ENCODE results near the gene CCDC63.
A peak's percentile ranks its signal among the peaks of the same experiment; 100 is the strongest.

The CCDC63 gene

GRCh38 chr12:110921262-110921661, 74.5 kb downstream of the CCDC63 start:
- FAIRE-seq = no peak
- DNase-seq (ENCODE audit: low spot score) = peak; percentile 10

DNA sequence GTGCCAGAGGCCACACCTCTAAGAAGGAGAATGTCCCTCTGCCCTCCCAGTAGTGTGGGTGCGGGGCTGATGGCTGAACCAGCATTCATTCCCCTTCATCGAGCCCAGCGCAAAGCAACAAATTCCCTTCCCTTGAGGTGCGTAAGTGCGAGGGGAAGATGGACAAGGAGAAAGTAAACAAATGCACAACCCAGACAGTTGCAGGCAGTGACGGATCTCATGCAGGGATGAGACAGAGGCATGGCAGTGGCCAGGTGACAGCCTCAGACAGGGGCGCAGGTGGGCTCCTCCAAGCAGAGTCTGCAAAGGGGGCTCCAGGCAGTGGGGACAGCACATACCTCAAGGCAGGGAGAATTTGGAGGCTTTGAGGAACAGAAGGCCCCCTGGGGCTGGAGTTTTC, 75.9 kb downstream of the CCDC63 start:
- DNase-seq (ENCODE audit: low spot score) (no peak), FAIRE-seq (no peak)

GRCh38 chr12:110923192-110923591, 76.4 kb downstream of the CCDC63 start:
- FAIRE-seq (no peak), DNase-seq (ENCODE audit: low spot score) (no peak)

GRCh38 chr12:110923692-110924334, 77.0 kb downstream of the CCDC63 start:
- no peak for FAIRE-seq

DNA sequence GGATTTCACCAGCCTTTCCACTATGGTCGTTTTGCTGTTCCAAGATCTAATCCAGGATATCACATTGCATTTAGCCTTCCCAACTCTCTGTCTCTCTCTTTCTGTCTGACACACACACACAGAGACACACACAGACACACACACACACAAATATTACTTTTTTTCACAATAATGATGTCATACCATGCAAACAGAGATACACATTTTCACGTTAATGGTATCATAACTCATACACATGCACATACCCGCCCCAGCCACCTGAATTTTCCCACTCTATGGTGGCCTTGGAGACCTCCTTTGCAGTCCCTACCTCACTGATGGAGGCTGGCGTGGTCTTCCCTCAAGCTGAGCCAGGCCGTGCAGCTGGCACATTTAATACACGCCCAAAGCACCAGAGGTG, 80.8 kb downstream of the CCDC63 start:
- no peak for FAIRE-seq

More at GRCh38 chr12:110923692-110924334, 77.0 kb downstream of the CCDC63 start:
- DNase-seq (ENCODE audit: low spot score) = no peak

DNA sequence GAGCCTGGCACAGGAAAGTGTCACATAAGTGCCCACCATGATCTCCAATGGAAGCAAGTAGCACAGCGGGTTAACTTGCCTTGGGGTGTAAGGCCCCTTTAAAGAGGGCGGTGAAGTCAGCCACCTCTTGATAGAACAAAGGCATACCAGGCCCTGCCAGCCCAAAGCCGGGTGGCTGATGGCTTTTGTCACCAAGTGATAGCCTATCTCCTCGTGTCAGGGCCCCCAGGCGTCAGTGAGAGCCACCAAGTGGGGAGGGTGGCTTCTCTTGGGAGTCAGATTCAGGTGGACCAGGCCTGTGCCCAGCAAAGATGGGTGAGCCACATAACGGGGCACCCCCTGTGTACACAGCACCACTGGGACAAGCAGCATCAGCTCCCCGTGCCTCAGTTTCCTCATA, 81.9 kb downstream of the CCDC63 start:
- no peak for DNase-seq (ENCODE audit: low spot score)

More for the DNA sequence above, 80.8 kb downstream of the CCDC63 start:
- DNase-seq (ENCODE audit: low spot score) = no peak

DNA sequence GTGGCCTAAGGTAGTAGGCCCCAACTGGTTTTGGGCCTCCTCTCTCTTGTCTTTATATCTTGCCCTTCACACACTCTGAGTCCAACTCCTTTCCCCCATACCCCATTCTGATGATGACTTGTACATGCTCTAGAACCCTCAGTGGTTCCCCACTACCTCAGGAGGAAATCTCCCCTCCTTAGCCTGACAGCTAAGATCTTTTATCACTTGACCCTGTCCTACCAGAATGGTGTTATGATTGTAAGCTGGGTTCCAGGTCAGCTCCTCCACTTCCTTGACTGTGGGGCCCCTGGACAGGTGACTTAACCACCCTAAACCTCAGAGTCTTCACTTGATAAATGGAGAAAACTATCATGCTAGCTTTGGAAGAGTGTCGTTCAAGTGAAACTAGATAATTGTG, 83.0 kb downstream of the CCDC63 start:
- FAIRE-seq (no peak), DNase-seq (ENCODE audit: low spot score) (no peak)

More for the DNA sequence above, 81.9 kb downstream of the CCDC63 start:
- FAIRE-seq = no peak

DNA sequence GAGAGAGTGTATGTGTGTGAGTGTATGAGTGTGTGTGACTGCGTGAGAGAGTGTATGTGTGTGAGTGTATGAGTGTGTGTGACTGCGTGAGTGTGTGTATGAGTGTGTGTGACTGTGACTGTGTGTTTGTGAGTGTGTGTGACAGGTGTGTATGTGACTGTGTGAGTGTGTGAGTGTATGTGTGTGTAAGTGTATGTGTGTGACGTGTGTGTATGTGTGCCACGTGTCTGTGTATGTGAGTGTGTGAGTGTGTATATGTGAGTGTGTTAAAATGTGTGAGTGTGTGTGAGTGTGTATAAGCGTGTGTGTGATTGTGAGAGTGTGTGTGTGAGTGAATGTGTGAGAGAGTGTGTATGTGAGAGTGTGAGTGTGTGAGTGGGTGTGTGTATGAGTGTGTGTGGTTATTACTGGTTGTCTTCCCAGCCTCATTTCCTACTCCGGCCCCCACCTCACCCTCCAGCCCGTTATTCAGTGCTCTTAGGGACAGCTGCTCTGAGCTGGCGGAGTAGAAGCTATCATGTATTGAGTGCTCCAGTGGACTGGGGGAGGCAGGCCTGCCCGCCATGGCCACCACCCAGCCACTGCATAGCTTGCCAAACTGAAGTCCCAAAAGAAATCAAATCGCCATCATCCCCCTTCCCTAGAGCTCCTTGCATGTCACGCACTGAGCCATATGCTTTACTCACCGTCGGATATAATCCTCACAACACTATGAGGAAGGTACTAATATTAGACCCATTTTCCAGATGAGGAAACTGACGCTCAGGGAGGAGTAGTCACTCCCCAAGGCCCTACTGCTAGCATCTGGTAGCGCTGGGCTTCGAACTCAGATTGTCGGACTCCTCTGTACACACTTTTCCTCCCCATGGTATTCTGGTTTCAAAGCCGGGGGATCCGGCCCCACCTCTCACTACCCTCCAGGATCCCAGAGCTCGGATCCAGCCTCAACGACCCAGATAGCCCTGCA, 83.8 kb downstream of the CCDC63 start:
- DNase-seq (ENCODE audit: low spot score) (no peak), FAIRE-seq (no peak)

DNA sequence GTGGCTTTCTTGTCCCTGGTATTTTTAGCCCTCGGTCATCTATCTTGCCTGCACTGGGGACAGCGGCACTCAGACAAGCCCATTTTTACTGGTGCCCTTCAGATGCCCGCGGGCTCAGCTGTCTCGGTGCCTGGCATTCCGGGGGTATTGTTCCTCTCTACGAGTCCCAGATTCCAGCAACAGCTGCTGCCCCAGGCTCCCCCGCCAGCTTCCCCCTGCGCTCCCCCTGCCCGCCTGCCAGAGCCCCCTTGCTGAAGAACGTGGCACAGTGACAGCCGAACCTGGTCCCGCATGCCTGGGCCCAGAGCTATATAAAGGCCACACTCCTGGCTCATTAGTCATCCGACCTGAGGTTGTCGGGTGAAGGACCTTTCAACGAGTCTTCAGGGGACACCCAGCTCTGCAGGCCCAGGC, 84.5 kb downstream of the CCDC63 start:
- FAIRE-seq (no peak), DNase-seq (ENCODE audit: low spot score) (no peak)

DNA sequence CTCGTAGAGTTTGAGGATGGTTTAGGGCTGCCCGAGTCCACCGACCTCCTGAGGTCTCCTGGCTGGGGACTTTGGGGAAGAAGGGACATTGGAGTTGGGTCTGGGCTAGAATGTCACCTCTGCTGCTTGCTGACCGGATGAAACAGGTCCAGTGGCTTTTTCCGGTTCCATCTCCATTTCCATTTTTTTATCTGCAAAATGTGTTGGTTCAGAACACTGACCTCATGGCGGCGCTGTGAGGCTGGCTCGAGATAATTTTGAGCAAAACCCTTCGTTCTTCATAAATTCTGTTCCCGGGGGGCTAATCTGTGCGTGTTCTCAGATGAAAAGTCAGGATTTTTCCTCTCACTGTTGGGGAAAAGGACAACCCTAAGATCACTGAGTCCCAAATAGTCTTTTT, 85.3 kb downstream of the CCDC63 start:
- FAIRE-seq (no peak), DNase-seq (ENCODE audit: low spot score) (no peak)

GRCh38 chr12:110933326-110933974, 86.7 kb downstream of the CCDC63 start:
- DNase-seq (ENCODE audit: low spot score) (no peak), FAIRE-seq (no peak)

DNA sequence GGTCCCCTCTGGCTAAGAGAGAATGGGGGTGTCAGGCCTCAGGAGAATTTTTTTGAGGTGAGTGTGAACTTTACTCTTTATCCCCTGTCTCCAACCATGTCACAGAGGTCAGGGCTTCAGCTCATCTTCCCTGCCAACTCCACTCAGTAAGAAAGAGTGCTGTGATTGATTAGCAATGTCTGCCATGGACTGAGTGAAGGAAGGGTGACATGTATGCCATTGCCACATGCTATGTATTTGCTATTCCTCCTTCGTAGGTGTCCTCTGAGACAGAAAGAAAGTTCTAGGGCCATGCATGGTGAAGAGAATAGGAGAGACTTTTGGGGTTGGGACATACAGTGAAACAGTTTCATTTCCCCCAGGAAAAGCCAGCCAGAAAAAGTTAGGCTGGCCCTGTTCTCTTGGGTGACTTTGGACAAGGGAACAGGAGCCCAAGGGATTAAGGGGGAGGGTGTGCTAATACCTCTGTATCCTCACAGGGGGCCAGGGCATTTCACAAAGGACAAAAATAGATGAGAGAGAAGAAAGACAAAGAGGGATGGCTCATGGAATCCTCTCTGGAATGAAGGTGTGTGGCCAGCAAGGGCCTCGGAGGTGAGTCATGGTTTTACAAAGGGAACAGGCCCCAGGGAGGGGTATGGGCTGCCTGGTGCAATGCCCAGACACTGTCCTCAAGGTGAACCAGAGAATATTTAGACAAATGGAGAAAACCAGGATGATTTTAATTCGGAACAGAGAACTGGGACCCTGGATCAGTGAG, 87.5 kb downstream of the CCDC63 start:
- FAIRE-seq (no peak), DNase-seq (ENCODE audit: low spot score) (no peak)

- no peak for DNase-seq (ENCODE audit: low spot score)
- no peak for FAIRE-seq
These were observed 88.8 kb downstream of the CCDC63 start for GRCh38 chr12:110935588-110935987.

DNA sequence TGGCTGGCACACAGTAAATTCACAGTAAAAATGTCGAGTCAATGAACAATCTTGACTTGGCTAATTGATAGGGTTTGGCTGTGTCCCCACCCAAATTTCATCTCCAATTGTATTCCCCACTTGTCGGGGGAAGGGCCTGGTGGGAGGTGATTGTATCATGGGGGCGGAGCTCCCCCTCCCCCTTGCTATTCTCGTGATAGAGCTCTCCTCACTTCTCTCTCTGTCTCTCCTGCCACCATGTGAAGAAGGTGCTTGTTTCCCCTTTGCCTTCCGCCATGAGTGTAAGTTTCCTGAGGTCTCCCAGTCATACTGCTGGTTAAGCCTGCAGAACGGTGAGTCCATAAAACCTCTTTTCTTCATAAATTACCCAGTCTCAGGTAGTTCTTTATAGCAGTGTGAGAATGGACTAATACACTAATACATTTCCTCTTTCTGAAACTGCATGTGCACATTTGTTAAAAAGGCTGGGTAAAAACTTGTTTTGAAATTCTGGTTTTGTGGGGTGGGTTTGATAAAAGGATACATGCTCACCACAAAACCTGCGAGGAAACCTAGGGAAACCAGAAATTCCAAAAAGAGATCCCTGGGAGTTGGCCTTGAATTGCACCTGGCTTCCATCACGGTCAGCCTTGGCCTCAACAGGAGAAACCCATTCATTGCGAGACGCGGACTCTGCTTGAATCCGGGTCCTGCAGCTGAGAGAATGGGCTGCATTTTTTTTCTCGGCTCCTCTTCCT, 89.7 kb downstream of the CCDC63 start:
- FAIRE-seq = no peak
- no peak for DNase-seq (ENCODE audit: low spot score)

- no peak for FAIRE-seq
- DNase-seq (ENCODE audit: low spot score) = peak; percentile 23
These were observed 90.4 kb downstream of the CCDC63 start for GRCh38 chr12:110937104-110937641.

DNA sequence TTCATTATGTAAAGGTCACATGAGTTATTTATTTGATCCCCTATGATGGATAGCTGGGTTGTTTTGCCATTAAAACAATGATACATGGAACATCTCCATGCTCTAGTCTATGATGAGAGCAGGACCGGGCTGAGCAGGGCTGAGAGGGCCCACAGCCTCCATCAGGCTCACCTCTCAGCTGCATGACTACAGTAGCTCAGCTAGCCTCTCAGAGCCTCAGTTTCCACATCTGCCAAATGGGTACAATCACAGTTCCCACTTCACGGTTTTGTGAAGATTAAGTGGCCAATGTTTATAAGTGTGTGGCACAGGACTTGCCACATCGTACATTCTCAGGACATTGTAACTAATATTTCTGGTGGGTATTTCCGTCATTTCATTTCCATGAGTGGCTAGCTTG, 93.5 kb downstream of the CCDC63 start:
- no peak for DNase-seq (ENCODE audit: low spot score)
- no peak for FAIRE-seq

- no peak for DNase-seq (ENCODE audit: low spot score)
- FAIRE-seq = no peak
These were observed 94.1 kb downstream of the CCDC63 start for GRCh38 chr12:110940933-110941332.

DNA sequence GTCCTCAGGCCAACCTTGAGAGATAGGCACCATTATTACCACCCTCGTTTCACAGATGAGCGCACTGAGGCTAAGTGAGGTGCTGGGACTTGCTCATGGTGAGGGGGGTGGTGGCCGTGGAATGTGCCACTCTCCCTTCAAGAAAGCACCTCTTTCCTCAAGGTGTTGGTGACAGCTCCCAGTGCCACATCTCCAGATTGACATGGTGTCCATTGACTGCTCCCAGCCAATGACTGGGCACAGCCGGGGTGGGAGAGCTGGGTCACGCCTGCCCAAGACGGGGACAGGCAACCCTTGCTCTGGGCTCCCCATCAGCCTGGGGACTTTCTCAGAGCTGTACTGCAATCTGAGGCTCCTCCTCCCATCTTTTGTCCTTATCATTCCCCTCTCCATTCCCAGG, 94.6 kb downstream of the CCDC63 start:
- DNase-seq (ENCODE audit: low spot score) (no peak), FAIRE-seq (no peak)

GRCh38 chr12:110943373-110943772, 96.6 kb downstream of the CCDC63 start:
- FAIRE-seq (no peak), DNase-seq (ENCODE audit: low spot score) (no peak)

- FAIRE-seq = no peak
These were observed 101.3 kb downstream of the CCDC63 start for GRCh38 chr12:110948041-110948440.

More at GRCh38 chr12:110948041-110948440, 101.3 kb downstream of the CCDC63 start:
- DNase-seq (ENCODE audit: low spot score) = no peak

Data from RCC 7860 (cell line).